ACHN (cell line): ENCODE measurements around the gene PCDHB11.
"Not testable (repeated sequence)": the region's sequence is repeated elsewhere in the genome, so short reads cannot be mapped to it uniquely, and the experiment has no call there.

ENCODE experiments used
- DNase-seq: peaks from one replicate; pipeline ENCODE4 v3.0.0-alpha.2; 2015
- in situ Hi-C: cut with HindIII; loops from 2 replicates; pipeline ENCODE4 v1.10.0; 2017; ENCODE audit warnings: low sequenced_read_pairs, low pct_ligation_motif_present, low pct_unique_long_range_greater_than_20kb

PCDHB11 gene

DNA sequence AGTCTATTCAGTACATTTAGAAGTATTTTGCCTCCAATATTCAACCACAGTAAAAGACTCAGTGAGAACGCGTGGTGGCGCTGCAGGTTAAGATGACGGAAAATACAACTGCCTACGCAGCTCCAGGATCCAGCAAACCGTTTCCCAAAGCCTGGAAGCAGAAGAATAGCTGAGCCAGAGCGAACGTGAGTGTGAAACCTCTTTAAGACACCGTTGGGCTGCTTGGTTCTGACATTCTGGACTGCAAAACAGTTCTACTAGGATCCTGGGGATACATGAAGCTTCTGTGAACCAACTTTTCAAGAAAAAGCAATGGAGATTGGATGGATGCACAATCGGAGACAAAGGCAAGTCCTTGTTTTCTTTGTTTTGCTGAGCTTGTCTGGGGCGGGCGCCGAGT is 17.2 kb upstream of the PCDHB11 start, which contains the start of gene PCDHB16:
Gene PCDHB16, plus strand, starts transcription at position 140 of the 400 bp plus-strand sequence. Its CDS starts 173 bp downstream, at position 313.
- no peak for DNase-seq
- in situ Hi-C loops: no loop called here

DNA sequence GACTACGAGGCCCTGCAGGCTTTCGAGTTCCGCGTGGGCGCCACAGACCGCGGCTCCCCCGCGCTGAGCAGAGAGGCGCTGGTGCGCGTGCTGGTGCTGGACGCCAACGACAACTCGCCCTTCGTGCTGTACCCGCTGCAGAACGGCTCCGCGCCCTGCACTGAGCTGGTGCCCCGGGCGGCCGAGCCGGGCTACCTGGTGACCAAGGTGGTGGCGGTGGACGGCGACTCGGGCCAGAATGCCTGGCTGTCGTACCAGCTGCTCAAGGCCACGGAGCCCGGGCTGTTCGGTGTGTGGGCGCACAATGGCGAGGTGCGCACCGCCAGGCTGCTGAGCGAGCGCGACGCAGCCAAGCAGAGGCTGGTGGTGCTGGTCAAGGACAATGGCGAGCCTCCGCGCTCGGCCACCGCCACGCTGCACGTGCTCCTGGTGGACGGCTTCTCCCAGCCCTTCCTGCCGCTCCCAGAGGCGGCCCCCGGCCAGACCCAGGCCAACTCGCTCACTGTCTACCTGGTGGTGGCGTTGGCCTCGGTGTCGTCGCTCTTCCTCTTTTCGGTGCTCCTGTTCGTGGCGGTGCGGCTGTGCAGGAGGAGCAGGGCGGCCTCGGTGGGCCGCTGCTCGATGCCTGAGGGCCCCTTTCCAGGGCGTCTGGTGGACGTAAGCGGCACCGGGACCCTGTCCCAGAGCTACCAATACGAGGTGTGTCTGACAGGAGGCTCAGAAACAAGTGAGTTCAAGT is 15.1 kb upstream of the PCDHB11 start:
- in situ Hi-C loops, DNase-seq: not testable (repeated sequence)

DNA sequence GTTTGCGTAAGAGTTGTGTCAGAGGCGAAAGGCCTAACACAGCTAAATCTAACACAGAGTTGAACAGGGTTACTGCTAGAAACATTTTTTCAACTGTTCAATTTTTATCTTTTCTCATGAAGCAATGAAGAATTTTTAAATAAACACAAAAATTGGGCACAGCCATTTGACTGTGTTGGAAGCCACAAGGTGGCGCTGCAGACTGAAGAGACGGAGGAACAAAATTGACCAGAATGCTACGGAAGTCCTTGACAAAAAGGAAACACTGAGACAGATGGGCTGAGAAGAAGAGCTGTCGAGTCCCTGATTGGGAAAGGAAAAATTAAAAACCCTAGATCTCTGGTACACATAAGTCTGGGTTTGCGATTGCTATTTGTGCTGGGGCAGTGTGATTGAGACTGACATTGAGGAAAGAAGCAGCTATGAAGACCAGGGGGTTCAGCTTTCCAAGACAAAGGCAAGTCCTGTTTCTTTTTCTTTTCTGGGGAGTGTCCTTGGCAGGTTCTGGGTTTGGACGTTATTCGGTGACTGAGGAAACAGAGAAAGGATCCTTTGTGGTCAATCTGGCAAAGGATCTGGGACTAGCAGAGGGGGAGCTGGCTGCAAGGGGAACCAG is 12.4 kb upstream of the PCDHB11 start, which contains the start of gene PCDHB9:
Gene PCDHB9, plus strand, starts transcription at position 265 of the 616 bp plus-strand sequence. Its CDS starts 158 bp downstream, at position 423.
- in situ Hi-C loops: no loop called here
- DNase-seq: no peak

DNA sequence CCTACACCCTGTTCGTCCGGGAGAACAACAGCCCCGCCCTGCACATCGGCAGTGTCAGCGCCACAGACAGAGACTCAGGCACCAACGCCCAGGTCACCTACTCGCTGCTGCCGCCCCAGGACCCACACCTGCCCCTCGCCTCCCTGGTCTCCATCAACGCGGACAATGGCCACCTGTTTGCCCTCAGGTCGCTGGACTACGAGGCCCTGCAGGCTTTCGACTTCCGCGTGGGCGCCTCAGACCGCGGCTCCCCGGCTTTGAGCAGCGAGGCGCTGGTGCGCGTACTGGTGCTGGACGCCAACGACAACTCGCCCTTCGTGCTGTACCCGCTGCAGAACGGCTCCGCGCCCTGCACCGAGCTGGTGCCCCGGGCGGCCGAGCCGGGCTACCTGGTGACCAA is 10.7 kb upstream of the PCDHB11 start:
- DNase-seq, in situ Hi-C loops: not testable (repeated sequence)

DNA sequence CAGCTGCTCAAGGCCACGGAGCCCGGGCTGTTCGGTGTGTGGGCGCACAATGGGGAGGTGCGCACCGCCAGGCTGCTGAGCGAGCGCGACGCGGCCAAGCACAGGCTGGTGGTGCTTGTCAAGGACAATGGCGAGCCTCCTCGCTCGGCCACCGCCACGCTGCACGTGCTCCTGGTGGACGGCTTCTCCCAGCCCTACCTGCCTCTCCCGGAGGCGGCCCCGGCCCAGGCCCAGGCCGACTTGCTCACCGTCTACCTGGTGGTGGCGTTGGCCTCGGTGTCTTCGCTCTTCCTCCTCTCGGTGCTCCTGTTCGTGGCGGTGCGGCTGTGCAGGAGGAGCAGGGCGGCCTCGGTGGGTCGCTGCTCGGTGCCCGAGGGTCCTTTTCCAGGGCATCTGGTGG is 10.3 kb upstream of the PCDHB11 start:
- DNase-seq, in situ Hi-C loops: not testable (repeated sequence)

DNA sequence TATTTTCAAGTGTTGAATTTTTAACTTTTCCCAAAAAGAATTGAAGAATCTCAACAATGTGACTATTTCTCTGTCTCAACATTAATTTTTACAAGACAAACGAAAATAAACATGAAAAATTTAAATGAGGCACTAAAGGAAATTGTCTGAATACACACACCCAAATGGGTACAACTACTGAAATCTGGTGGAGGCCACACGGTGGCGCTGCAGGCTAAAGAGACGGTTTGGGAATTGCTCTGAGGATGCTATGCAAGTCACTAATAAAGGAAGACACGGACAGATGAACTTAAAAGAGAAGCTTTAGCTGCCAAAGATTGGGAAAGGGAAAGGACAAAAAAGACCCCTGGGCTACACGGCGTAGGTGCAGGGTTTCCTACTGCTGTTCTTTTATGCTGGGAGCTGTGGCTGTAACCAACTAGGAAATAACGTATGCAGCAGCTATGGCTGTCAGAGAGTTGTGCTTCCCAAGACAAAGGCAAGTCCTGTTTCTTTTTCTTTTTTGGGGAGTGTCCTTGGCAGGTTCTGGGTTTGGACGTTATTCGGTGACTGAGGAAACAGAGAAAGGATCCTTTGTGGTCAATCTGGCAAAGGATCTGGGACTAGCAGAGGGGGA is 7.2 kb upstream of the PCDHB11 start, which contains the start of gene PCDHB10:
Gene PCDHB10, plus strand, starts transcription at position 244 of the 616 bp plus-strand sequence. Its CDS starts 200 bp downstream, at position 444.
- in situ Hi-C loops: no loop called here

DNA sequence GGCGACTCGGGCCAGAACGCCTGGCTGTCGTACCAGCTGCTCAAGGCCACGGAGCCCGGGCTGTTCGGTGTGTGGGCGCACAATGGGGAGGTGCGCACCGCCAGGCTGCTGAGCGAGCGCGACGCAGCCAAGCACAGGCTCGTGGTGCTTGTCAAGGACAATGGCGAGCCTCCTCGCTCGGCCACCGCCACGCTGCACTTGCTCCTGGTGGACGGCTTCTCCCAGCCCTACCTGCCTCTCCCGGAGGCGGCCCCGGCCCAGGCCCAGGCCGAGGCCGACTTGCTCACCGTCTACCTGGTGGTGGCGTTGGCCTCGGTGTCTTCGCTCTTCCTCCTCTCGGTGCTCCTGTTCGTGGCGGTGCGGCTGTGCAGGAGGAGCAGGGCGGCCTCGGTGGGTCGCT is 5.1 kb upstream of the PCDHB11 start:
- DNase-seq, in situ Hi-C loops: not testable (repeated sequence)

More for the DNA sequence above, 7.2 kb upstream of the PCDHB11 start, which contains the start of gene PCDHB10:
- DNase-seq: peak; percentile 41

DNA sequence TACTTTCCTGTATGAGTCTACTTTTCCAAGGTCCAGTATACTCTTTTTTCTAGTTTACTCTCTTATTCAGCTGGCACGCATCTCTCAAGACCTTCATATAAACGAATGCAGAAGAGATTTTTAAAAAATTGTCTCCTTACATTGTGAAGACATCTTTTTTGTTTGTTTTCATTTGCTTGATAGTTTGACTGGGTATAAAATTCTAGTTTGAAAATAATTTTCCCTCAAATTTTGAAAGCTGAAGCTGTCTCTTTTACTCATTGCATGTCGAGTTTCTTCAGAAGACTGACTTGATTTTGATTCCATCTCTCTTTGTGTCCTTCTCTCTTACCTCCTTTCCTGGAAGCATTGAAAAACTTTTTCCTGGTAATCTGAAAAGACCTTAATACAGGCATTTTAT is 3.1 kb upstream of the PCDHB11 start:
- no peak for DNase-seq
- in situ Hi-C loops: no loop called here

DNA sequence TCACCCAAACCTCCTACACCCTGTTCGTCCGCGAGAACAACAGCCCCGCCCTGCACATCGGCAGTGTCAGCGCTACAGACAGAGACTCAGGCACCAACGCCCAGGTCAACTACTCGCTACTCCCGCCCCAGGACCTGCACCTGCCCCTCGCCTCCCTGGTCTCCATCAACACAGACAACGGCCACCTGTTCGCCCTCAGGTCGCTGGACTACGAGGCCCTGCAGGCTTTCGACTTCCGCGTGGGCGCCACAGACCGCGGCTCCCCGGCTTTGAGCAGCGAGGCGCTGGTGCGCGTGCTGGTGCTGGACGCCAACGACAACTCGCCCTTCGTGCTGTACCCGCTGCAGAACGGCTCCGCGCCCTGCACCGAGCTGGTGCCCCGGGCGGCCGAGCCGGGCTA is 1.7 kb downstream of the PCDHB11 start:
- in situ Hi-C loops, DNase-seq: not testable (repeated sequence)

DNA sequence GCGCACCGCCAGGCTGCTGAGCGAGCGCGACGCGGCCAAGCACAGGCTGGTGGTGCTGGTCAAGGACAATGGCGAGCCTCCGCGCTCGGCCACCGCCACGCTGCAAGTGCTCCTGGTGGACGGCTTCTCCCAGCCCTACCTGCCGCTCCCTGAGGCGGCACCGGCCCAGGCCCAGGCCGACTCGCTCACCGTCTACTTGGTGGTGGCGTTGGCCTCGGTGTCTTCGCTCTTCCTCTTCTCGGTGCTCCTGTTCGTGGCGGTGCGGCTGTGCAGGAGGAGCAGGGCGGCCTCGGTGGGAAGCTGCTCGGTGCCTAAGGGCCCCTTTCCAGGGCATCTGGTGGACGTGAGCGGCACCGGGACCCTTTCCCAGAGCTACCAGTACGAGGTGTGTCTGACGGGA is 2.2 kb downstream of the PCDHB11 start:
- in situ Hi-C loops, DNase-seq: not testable (repeated sequence)

DNA sequence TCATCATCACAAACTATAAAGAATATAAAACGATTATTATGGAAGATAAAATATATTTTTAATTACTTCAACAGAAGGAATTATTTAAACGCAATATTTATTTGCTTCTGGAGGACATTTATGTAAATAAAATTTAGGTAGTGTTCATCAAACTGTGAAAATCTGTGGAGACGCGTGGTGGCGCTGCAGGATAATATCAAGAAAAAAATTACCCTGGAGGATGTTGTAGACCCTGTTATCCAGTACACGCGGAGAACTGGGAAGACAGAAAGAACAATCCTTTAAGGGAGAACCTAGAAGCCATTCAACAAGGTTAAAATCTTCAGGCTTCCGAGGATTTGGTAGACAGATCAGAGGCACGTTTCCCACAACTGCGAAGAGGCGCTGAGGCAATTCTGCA is 9.1 kb downstream of the PCDHB11 start, which contains the start of gene PCDHB12:
Gene PCDHB12, plus strand, starts transcription at position 242 of the 400 bp plus-strand sequence. CDS start 189 bp downstream, outside the sequence.
- no peak for DNase-seq
- in situ Hi-C loops: no loop called here

DNA sequence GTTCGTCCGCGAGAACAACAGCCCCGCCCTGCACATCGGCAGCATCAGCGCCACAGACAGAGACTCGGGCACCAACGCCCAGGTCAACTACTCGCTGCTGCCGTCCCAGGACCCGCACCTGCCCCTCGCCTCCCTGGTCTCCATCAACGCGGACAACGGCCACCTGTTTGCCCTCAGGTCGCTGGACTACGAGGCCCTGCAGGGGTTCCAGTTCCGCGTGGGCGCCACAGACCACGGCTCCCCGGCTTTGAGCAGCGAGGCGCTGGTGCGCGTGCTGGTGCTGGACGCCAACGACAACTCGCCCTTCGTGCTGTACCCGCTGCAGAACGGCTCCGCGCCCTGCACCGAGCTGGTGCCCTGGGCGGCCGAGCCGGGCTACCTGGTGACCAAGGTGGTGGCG is 10.9 kb downstream of the PCDHB11 start:
- in situ Hi-C loops, DNase-seq: not testable (repeated sequence)

DNA sequence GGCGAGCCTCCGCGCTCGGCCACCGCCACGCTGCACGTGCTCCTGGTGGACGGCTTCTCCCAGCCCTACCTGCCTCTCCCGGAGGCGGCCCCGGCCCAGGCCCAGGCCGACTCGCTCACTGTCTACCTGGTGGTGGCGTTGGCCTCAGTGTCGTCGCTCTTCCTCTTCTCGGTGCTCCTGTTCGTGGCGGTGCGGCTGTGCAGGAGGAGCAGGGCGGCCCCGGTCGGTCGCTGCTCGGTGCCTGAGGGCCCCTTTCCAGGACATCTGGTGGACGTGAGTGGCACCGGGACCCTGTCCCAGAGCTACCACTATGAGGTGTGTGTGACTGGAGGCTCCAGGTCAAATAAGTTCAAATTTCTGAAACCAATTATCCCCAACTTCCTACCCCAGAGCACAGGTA is 11.4 kb downstream of the PCDHB11 start:
- in situ Hi-C loops, DNase-seq: not testable (repeated sequence)

DNA sequence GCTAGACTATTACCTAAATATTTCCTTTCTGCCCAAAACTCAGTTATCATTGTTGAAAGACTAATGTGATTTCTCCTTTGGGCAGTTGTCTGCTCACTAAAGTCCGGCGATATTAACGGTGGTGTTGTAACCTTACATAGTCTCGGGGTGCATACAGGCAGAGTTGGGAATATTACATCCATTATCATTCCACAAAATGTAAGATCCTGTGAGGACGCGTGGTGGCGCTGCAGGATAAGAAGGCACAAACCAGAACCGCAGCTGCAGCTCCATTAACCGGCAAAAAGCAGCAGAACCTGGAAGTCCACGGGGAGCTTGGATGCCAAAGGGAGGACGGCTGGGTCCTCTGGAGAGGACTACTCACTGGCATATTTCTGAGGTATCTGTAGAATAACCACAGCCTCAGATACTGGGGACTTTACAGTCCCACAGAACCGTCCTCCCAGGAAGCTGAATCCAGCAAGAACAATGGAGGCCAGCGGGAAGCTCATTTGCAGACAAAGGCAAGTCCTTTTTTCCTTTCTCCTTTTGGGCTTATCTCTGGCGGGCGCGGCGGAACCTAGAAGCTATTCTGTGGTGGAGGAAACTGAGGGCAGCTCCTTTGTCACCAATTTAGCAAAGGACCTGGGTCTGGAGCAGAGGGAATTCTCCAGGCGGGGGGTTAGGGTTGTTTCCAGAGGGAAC is 14.4 kb downstream of the PCDHB11 start, which contains the start of gene PCDHB13:
Gene PCDHB13, plus strand, starts transcription at position 264 of the 684 bp plus-strand sequence. Its CDS starts 205 bp downstream, at position 469.
- peak; percentile 58 for DNase-seq
- in situ Hi-C loops: not testable (repeated sequence)

DNA sequence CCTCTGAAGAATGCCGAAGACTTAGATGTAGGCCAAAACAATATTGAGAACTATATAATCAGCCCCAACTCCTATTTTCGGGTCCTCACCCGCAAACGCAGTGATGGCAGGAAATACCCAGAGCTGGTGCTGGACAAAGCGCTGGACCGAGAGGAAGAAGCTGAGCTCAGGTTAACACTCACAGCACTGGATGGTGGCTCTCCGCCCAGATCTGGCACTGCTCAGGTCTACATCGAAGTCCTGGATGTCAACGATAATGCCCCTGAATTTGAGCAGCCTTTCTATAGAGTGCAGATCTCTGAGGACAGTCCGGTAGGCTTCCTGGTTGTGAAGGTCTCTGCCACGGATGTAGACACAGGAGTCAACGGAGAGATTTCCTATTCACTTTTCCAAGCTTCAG is 15.2 kb downstream of the PCDHB11 start:
- in situ Hi-C loops, DNase-seq: not testable (repeated sequence)

DNA sequence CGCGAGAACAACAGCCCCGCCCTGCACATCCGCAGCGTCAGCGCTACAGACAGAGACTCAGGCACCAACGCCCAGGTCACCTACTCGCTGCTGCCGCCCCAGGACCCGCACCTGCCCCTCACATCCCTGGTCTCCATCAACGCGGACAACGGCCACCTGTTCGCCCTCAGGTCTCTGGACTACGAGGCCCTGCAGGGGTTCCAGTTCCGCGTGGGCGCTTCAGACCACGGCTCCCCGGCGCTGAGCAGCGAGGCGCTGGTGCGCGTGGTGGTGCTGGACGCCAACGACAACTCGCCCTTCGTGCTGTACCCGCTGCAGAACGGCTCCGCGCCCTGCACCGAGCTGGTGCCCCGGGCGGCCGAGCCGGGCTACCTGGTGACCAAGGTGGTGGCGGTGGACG is 16.1 kb downstream of the PCDHB11 start:
- in situ Hi-C loops, DNase-seq: not testable (repeated sequence)

DNA sequence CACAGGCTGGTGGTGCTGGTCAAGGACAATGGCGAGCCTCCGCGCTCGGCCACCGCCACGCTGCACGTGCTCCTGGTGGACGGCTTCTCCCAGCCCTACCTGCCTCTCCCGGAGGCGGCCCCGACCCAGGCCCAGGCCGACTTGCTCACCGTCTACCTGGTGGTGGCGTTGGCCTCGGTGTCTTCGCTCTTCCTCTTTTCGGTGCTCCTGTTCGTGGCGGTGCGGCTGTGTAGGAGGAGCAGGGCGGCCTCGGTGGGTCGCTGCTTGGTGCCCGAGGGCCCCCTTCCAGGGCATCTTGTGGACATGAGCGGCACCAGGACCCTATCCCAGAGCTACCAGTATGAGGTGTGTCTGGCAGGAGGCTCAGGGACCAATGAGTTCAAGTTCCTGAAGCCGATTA is 16.6 kb downstream of the PCDHB11 start:
- DNase-seq, in situ Hi-C loops: not testable (repeated sequence)

DNA sequence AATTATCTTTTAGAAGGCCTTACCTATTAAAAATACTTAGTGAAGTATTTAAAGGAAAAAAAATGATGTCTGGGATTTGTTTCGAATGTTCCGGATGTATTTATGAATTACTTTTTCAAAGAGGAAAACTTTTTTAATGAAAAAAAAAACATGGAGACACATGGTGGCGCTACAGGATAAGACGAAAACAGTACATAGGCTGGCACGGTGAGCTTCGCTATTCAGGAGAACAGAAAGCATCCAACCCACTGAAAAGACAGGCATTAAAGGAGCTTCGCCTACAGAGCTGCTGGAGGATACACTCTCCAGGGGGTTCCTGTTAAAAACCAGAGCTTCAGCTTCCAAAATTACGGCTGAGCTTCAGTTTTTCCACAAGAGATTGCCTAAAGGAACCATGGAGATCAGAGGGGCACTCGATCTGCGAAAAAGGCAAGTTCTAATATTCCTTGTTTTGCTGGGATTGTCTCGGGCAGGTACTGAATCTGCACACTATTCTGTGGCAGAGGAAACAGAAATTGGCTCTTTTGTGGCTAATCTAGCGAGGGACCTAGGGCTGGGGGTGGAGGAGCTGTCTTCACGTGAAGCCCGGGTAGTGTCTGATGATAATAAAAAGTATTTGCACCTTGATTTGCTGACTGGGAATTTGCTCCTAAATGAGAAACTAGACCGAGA is 23.8 kb downstream of the PCDHB11 start, which contains the start of gene PCDHB14:
Gene PCDHB14, plus strand, starts transcription at position 232 of the 672 bp plus-strand sequence. Its CDS starts 163 bp downstream, at position 395.
- in situ Hi-C loops: no loop called here
- DNase-seq: peak; percentile 62
